ENCODE data around the gene ATP2B3.

Gene ATP2B3

DNA sequence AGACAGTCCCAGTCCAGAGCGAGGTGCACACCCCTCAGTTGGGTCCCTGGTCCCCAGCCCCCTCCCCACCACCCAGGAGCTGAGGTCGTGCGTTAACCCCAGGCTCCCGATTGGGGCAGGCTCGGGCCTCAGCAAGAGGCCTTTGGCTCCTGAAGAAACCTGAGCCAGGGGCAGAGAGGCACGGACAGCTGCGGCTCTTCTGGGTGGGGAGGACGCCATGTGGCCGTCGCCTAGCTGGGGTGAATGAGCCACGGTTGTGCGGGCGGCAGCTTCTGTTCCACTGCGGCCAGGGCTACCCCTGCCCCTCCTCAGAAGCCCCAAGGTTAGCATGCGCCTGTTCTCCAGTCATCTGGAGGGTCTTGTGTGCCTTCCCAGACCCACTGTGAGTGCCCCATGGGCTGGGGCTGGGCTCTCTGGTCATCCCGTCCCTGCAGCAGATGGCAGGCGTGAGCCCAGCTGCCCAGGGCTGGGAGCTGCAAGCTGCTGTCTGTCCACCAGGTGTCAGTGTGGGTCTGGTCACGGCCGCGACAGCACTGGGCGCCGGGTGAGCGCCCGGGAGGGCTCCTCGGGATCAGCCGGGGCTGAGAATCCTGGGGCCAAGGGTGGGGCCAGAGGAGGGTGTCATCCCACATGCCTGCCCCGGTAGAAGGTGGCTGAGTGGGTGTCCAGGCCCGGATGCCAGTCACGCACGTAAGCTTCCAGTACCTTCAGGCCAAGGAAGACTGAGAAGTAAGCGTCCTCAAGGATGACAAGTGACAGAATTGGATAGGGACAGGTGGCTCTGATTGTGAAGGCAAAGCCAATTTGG lies 21.9 kb downstream of the ATP2B3 start:
- no peak for DNase-seq

GRCh38 chrX:153539979-153540358 lies 22.5 kb downstream of the ATP2B3 start:
- no peak for DNase-seq

GRCh38 chrX:153544727-153545126 lies 27.3 kb downstream of the ATP2B3 start:
- DNase-seq = no peak

GRCh38 chrX:153546386-153546785 lies 28.9 kb downstream of the ATP2B3 start:
- DNase-seq = no peak

DNA sequence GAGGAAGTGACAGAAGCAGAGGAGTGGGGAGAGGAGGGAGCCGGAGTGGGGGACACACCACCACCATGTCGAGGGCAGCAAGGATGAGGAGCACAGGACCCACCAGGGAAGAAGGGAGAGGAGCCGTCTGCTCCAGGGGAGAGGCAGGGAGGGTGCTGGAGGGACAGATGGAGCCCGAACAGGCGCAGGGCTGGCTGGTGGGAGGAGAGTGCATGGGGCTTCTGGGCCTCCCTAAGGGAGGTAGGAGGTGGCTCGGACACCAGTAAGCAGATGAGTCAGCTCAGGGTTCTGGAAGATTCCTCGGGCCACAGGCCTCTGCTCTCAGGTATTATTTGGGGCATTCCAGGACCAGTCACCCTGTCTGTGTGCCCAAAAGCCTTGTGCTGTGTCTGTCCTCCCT lies 29.8 kb downstream of the ATP2B3 start:
- no peak for DNase-seq

- no peak for DNase-seq
Measured at GRCh38 chrX:153549231-153549630, 31.8 kb downstream of the ATP2B3 start.

GRCh38 chrX:153549807-153550206 lies 32.4 kb downstream of the ATP2B3 start:
- no peak for DNase-seq

GRCh38 chrX:153551135-153551534 lies 33.7 kb downstream of the ATP2B3 start:
- DNase-seq = no peak

- no peak for DNase-seq
Measured at GRCh38 chrX:153554519-153555167, 37.2 kb downstream of the ATP2B3 start.

GRCh38 chrX:153556767-153557166 lies 39.3 kb downstream of the ATP2B3 start:
- no peak for DNase-seq

DNA sequence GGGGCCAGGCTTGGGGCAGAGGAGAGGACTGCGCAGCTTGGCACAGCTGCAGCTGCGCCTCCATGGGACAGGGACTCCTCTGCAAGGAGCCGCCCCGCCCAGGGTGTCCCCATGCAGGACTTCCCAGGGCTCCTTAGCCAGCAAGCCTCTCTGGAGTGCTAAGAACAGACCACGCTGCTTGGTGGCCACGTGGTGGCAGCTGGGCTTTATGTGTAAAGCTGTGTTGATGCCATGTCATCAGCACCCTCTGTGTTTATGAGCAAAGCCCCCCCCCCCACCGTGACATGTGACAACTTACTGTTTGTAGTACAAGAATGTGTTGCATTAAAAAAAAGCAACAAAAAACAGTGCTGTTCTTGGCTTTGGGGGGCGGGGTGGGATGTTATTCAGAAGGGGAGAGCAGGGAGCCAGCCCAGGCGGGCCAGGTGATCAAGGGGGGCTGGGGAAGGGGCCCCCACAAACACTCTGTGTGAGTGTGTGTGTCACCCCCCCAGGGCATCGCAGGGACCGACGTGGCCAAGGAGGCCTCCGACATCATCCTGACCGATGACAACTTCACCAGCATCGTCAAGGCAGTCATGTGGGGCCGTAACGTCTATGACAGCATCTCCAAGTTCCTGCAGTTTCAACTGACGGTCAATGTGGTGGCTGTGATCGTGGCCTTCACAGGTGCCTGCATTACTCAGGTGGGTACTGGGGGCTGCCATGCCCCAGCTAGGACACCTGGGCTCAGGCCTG lies 40.3 kb downstream of the ATP2B3 start:
- DNase-seq = no peak

DNA sequence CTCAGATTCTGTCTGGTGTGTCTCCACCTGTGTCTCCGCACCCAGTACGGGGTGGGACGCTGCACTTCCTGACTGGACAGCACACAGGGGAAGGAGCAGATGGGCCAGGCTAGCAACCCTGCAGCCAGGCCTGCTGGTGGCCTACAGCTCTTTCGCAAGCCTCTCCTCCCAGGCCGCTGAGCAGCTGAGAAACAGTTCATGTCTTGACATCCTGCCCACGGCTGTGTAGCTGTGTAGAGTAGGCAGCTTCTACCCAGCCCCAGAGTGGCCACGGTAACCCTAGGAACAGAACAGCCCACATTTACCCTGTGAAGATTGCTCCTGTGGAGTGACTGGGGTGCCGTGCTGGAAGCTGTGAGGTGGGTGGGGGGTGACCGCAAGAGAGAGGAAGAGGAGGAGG lies 42.6 kb downstream of the ATP2B3 start:
- DNase-seq = no peak

- no peak for DNase-seq
Measured at GRCh38 chrX:153560466-153560865, 43.0 kb downstream of the ATP2B3 start.

DNA sequence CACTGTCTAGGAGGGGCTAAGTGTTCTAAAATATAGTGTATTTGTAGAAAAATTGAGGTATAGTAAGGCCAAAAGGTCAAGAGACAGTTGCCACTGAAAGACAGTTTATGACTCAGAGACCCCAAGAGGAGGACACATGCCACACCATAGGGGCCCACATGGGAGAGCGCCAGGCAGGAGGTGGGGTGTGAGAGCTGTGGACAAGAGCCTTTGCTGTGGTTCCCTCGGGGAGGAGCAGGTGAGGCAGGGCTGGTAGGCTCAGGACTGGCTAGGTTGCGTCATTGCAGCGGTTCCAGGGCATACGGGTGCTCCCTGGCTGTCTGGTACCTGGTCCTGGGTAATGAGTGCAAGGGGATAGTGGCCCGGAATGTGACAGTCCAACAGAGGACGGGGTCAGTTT lies 43.9 kb downstream of the ATP2B3 start:
- no peak for DNase-seq

DNA sequence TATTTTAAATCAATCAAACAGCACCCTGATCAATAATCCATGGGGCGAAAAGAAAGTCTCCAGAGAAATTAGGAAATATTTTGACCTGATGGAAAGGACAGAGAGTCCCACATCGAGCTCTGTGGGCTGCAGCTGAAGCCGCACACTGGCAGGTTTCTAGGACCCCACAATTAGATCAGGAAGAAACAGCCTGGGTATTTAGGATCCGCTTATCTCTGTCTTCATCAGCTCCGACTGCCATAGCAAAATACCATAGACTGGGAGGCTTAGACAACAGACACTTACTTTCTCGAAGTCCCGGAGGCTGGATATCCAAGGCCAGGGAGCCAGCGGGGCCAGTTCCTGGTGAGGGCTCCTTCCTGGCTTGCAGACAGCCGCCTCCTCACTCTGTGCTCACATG lies 45.1 kb downstream of the ATP2B3 start:
- no peak for DNase-seq

DNA sequence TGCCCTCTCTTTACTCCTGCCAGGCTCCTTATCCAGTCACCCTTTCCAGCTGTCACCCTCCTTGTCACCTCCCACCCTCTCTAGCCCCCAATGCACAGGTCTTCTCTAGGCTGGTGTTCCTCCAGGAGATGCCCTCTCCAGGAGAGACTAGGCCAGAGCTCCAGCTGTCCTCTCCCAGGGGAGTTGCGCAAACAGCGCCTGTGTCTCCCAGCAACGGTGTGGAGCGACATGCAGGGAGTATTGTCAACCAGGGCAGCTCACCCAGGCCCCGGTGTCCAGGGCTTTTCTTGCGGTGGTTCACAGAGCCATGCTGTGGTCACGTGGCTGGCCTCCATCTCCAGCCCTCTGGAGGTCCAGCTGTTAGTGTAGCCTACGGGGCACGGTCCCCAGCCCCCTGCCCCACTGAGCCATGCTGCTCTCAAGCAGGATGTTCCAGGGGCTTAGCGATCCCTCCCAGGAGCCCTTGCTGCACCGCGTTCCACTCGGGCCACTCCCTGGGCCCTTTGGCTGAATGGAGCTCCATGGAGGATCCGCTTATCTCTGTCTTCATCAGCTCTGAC lies 46.7 kb downstream of the ATP2B3 start:
- DNase-seq = no peak

DNA sequence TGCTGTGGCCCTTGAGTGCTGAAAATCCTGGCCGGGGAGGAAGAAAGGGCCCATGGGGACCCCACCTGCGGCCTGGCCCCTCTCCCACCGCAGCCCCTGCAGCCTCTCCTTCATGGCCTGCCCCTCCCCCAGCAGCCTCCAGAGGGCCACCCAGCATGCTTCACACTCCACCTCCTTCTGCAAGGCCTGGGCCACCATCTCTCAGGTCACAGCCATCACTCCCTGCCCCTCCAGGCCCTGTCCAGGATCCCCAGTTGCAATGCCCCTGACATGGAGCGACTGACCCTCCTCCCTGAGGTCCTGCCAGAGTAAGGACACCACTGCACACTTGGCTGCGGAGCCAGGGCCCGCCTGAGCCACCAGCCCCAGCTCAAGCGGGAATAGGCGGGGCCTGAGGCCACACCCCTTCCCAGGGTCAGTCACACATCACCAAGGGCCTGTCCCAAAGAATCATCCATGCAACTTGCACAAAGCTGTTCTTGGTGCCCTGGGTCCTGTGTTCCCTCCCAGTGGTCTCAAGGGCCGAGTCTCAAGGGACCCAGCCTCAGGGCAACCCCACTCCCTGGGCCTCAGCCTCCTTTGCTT lies 48.6 kb downstream of the ATP2B3 start:
- DNase-seq = no peak

GRCh38 chrX:153568451-153569011 lies 51.1 kb downstream of the ATP2B3 start:
- no peak for DNase-seq

DNA sequence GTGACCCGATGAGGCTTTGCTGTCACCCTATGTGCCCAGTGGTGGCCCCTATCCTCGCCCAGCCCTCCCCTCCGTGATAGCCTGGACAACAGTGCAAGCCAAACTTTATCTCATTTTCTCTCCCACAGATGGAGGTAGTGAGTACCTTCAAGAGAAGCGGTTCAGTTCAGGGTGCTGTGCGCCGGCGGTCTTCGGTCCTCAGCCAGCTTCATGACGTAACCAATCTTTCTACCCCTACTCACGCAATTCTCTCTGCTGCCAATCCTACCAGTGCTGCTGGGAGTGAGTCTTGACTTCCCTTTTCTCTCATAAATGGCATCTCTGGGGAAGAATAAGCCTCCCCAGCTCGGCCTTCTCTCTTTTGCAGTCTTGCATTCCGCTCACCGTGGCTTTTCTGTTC lies 52.0 kb downstream of the ATP2B3 start:
- no peak for DNase-seq

DNA sequence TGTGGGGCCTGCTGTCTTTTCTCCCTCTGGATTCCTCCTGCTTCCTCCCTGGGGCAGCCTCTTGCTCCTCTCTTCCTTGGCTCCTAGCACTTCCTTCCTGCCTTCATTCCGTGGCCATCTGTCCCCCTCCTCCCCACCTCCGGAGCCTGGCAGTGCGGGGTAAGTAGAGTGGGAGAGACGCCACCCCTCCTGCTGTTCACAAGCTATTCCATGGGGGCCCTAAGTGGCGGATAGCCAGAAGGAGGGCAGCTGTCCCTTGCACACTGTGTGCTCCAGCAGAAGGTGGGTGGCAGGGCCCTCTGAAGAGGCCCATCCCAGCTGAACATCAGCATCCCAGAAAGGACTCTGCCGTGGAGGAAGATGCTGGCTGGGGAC lies 54.1 kb downstream of the ATP2B3 start:
- DNase-seq = no peak

GRCh38 chrX:153572601-153573000 lies 55.2 kb downstream of the ATP2B3 start:
- no peak for DNase-seq

DNA sequence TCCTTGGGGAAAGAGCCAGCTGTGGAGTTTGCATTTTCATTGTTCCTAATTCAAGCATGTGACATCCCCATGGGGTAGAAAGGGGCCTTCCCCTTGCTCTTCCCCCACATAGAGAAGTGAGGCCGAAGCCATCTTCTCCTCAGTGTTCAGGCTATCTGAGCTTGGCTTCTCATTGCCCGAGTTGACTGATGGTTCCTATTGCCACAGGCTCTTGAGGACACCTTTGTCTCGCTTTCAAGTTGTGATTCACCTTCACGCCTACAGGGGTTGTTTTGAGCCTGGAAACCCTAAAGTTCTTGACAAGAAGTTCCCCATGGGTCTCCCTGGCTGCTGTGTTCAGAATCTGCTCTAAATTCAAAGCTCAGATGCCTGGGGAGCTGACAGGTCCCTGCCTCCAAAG lies 56.5 kb downstream of the ATP2B3 start:
- no peak for DNase-seq

GRCh38 chrX:153576239-153576870 lies 58.9 kb downstream of the ATP2B3 start:
- no peak for DNase-seq
